GM19467 (cell line): ENCODE results near the gene NDUFA8.

Experiments used
- ATAC-seq: cut with Tn5 transposase; IDR thresholded peaks from one replicate; pipeline ENCODE4 v1.9.1; 2021; ENCODE audit warnings: mild to moderate bottlenecking, moderate library complexity; ENCODE audit not compliant: unreplicated experiment

Gene NDUFA8

GRCh38 chr9:122186301-122186700, 26.7 kb upstream of the NDUFA8 start:
- ATAC-seq, result no peak

GRCh38 chr9:122184551-122184950, 25.0 kb upstream of the NDUFA8 start:
- no peak for ATAC-seq

GRCh38 chr9:122183501-122183900, 23.9 kb upstream of the NDUFA8 start:
- ATAC-seq, result no peak

- no peak for ATAC-seq
These were observed 21.1 kb upstream of the NDUFA8 start for GRCh38 chr9:122180633-122181032.

GRCh38 chr9:122179690-122180074, 20.1 kb upstream of the NDUFA8 start:
- ATAC-seq, result no peak

- no peak for ATAC-seq
These were observed 19.6 kb upstream of the NDUFA8 start for GRCh38 chr9:122179054-122179689.

GRCh38 chr9:122176916-122177315, 17.3 kb upstream of the NDUFA8 start:
- ATAC-seq, result no peak

- no peak for ATAC-seq
These were observed 14.1 kb upstream of the NDUFA8 start for GRCh38 chr9:122173670-122174069.

GRCh38 chr9:122172131-122172530, 12.6 kb upstream of the NDUFA8 start:
- ATAC-seq, result no peak

GRCh38 chr9:122168356-122168755, 8.8 kb upstream of the NDUFA8 start:
- ATAC-seq, result no peak

- ATAC-seq, result no peak
These were observed 4.7 kb upstream of the NDUFA8 start for GRCh38 chr9:122164286-122164685.

- no peak for ATAC-seq
These were observed 2.8 kb upstream of the NDUFA8 start for GRCh38 chr9:122162415-122162814.

- no peak for ATAC-seq
These were observed 307 bp upstream of the NDUFA8 start for GRCh38 chr9:122159925-122160246.

- ATAC-seq, result no peak
These were observed 1.4 kb downstream of the NDUFA8 start for GRCh38 chr9:122158202-122158601.

- no peak for ATAC-seq
These were observed 3.8 kb downstream of the NDUFA8 start for GRCh38 chr9:122155796-122156195.

- no peak for ATAC-seq
These were observed 8.2 kb downstream of the NDUFA8 start for GRCh38 chr9:122151267-122151828.

- no peak for ATAC-seq
These were observed 14.1 kb downstream of the NDUFA8 start for GRCh38 chr9:122145592-122145863.

GRCh38 chr9:122144836-122145591, 14.6 kb downstream of the NDUFA8 start:
- ATAC-seq, result no peak

GRCh38 chr9:122143876-122144405, 15.6 kb downstream of the NDUFA8 start:
- ATAC-seq, result no peak

- ATAC-seq, result no peak
These were observed 16.3 kb downstream of the NDUFA8 start for GRCh38 chr9:122143296-122143695.

- ATAC-seq, result no peak
These were observed 17.9 kb downstream of the NDUFA8 start for GRCh38 chr9:122141671-122142070.

- ATAC-seq, result no peak
These were observed 19.0 kb downstream of the NDUFA8 start for GRCh38 chr9:122140368-122141193.
